Keratinocyte (primary cell): ENCODE results near the gene FGL2. TPM values are rescaled to one million over a fixed set of nuclear protein-coding genes. Genes with fewer than 3 reads are reported as not detected.

Experiments used
- DNase-seq: peaks from one replicate; pipeline ENCODE4 v3.0.0-alpha.2; 2011; ENCODE audit warnings: low read depth, missing footprints, low spot score
- FAIRE-seq: peaks from 2 replicates; lab custom pipeline; 2011; peaks lifted over from hg19 to GRCh38; lab: Jason Lieb, UNC
- H2AFZ ChIP-seq: 2 replicates; pipeline ENCODE4 v1.6.0; 2012; ENCODE audit warnings: low read length, control low read depth, inconsistent platforms; ENCODE audit not compliant: control insufficient read depth
- H3K27ac ChIP-seq: 2 replicates; pipeline ENCODE4 v1.5.1; 2011; ENCODE audit warnings: low read length; ENCODE audit not compliant: control insufficient read depth, insufficient read depth
- H3K27me3 ChIP-seq: 3 replicates; pipeline ENCODE4 v1.6.0; 2011; ENCODE audit warnings: low read length; ENCODE audit not compliant: control insufficient read depth, insufficient read depth; ENCODE audit errors: extremely low read depth
- H3K36me3 ChIP-seq, 2 experiments: 2 replicates in 1 of 2; 3 replicates in 1 of 2; pipeline ENCODE4 v1.5.1; 2011; ENCODE audit warnings: low read length in 2 of 2, mild to moderate bottlenecking in 1 of 2; ENCODE audit not compliant: control insufficient read depth in 2 of 2, insufficient read depth in 2 of 2; ENCODE audit errors: extremely low read depth in 1 of 2
- H3K4me1 ChIP-seq: 3 replicates; pipeline ENCODE4 v1.5.1; 2011; ENCODE audit warnings: low read length; ENCODE audit not compliant: control insufficient read depth, insufficient read depth; ENCODE audit errors: extremely low read depth
- H3K4me2 ChIP-seq: 3 replicates; pipeline ENCODE4 v1.6.0; 2011; ENCODE audit warnings: low read depth, low read length; ENCODE audit not compliant: control insufficient read depth, insufficient read depth; ENCODE audit errors: extremely low read depth
- H3K4me3 ChIP-seq, 3 experiments: fragments of 200-600 bp in 1 of 3; sonication (generic) in 1 of 3; 2 replicates in 2 of 3; 3 replicates in 1 of 3; pipeline ENCODE4 v1.5.1; 2011 to 2016; ENCODE audit warnings: low read length in 3 of 3, mild to moderate bottlenecking in 3 of 3, control low read depth in 2 of 3, inconsistent platforms in 1 of 3, low read depth in 1 of 3, mixed read lengths in 1 of 3, mixed run types in 1 of 3, moderate library complexity in 1 of 3; ENCODE audit not compliant: control insufficient read depth in 2 of 3, insufficient read depth in 2 of 3; ENCODE audit errors: extremely low read depth in 1 of 3
- H3K79me2 ChIP-seq: 2 replicates; pipeline ENCODE4 v1.6.0; 2012; ENCODE audit warnings: low read length; ENCODE audit not compliant: control insufficient read depth, insufficient read depth
- H3K9ac ChIP-seq: 3 replicates; pipeline ENCODE4 v1.6.0; 2011; ENCODE audit warnings: low read length; ENCODE audit not compliant: control insufficient read depth, insufficient read depth; ENCODE audit errors: extremely low read depth
- H3K9me1 ChIP-seq: 3 replicates; pipeline ENCODE4 v1.6.0; 2011; ENCODE audit warnings: low read length; ENCODE audit not compliant: control insufficient read depth, insufficient read depth; ENCODE audit errors: extremely low read depth
- H3K9me3 ChIP-seq: 2 replicates; pipeline ENCODE4 v1.5.1; 2012; ENCODE audit warnings: low read depth, low read length; ENCODE audit not compliant: control insufficient read depth
- H4K20me1 ChIP-seq: 3 replicates; pipeline ENCODE4 v1.6.0; 2011; ENCODE audit warnings: low read length; ENCODE audit not compliant: control insufficient read depth, insufficient read depth; ENCODE audit errors: extremely low read depth
- EZH2 ChIP-seq: IDR thresholded peaks from one replicate; pipeline ENCODE4 v1.6.1; 2012; ENCODE audit warnings: inconsistent platforms, mild to moderate bottlenecking, low read length, moderate library complexity
- dilution Hi-C: fragments of 300-500 bp; cut with MboI; formaldehyde crosslinking; loops from one replicate; pipeline ENCODE4 v1.7.0; 2020; ENCODE audit warnings: low sequenced_read_pairs; ENCODE audit not compliant: extremely low pct_ligation_motif_present
- polyA plus RNA-seq, 5 experiments: library from polyadenylated mRNA; depleted of rRNA in 3 of 5; stranded (reverse) in 3 of 5; stranded (forward) in 1 of 5; unstranded in 1 of 5; fragments of >200 nt; gene quantifications; 1 replicate in 1 of 5; 2 replicates in 3 of 5; 3 replicates in 1 of 5; pipeline versions ENCODE4 v1.2.1 to v1.2.3, GENCODE V29; 2011 to 2012; ENCODE audit warnings: missing spikeins in 2 of 5, low read depth in 1 of 5, low replicate concordance in 1 of 5
- TF ChIP-seq, protein P1 (sequence below), 3 experiments: IDR thresholded peaks in 1 of 3; conservative IDR thresholded peaks in 1 of 3; optimal IDR thresholded peaks in 1 of 3; 2 replicates in 2 of 3; 3 replicates in 1 of 3; pipeline versions ENCODE3 to v1.5.1; 2011; ENCODE audit warnings: low read length in 3 of 3, mild to moderate bottlenecking in 3 of 3, moderate library complexity in 2 of 3, control low read depth in 1 of 3, inconsistent platforms in 1 of 3; ENCODE audit not compliant: insufficient read depth in 2 of 3; ENCODE audit errors: extremely low read depth in 1 of 3

The FGL2 gene
- polyA plus RNA-seq, 1 donor (not counting 4 experiments of a cell fraction or from before 2014, with no cell fraction given) = not detected

DNA sequence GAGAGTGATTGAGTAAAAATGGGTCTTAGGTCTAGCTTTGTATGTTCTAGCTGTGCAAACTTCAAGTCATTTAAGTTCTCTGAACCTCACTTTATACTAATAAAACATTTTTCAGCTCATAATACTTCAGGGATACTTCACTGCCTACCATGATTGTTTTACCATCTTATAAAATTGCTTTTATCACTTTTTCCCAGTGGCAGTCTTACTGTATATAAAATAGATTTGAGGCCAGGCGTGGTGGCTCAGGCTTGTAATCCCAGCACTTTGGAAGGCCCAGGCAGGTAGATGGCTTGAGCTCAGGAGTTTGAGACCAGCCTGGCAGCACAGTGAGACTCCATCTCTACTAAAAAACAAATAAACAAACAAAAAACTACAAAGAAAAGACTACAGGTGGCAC lies 17.4 kb downstream of the FGL2 start:
- FAIRE-seq = no peak
- H3K4me3 ChIP-seq = no peak overlapping the region
- H3K9me1 ChIP-seq = no peaks in the 10 kb centered on the region
- H3K9me3 ChIP-seq = no peaks in the 10 kb centered on the region
- H3K4me2 ChIP-seq = no peak overlapping the region
- no peak for DNase-seq
- no peaks in the 10 kb centered on the region for H4K20me1 ChIP-seq
- no peak for TF ChIP-seq EZH2
- TF ChIP-seq, protein P1, sequence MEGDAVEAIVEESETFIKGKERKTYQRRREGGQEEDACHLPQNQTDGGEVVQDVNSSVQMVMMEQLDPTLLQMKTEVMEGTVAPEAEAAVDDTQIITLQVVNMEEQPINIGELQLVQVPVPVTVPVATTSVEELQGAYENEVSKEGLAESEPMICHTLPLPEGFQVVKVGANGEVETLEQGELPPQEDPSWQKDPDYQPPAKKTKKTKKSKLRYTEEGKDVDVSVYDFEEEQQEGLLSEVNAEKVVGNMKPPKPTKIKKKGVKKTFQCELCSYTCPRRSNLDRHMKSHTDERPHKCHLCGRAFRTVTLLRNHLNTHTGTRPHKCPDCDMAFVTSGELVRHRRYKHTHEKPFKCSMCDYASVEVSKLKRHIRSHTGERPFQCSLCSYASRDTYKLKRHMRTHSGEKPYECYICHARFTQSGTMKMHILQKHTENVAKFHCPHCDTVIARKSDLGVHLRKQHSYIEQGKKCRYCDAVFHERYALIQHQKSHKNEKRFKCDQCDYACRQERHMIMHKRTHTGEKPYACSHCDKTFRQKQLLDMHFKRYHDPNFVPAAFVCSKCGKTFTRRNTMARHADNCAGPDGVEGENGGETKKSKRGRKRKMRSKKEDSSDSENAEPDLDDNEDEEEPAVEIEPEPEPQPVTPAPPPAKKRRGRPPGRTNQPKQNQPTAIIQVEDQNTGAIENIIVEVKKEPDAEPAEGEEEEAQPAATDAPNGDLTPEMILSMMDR (optimal IDR thresholded peaks at IDR 0.05 in 1 of 3, IDR thresholded peaks at IDR 0.05 in 1 of 3, conservative IDR thresholded peaks at IDR 0.05 in 1 of 3; ENCODE audit: extremely low read depth in 1 of 3, insufficient read depth in 2 of 3, low read length in 3 of 3) = no peak
- no peak overlapping the region for H3K27ac ChIP-seq
- H2AFZ ChIP-seq = no peak overlapping the region
- H3K9ac ChIP-seq = no peak overlapping the region
- no peaks in the 10 kb centered on the region for H3K4me1 ChIP-seq
- dilution Hi-C loops = no loop called here
- H3K79me2 ChIP-seq = no peaks in the 10 kb centered on the region
- H3K27me3 ChIP-seq = no peaks in the 10 kb centered on the region
- no peaks in the 10 kb centered on the region for H3K36me3 ChIP-seq

DNA sequence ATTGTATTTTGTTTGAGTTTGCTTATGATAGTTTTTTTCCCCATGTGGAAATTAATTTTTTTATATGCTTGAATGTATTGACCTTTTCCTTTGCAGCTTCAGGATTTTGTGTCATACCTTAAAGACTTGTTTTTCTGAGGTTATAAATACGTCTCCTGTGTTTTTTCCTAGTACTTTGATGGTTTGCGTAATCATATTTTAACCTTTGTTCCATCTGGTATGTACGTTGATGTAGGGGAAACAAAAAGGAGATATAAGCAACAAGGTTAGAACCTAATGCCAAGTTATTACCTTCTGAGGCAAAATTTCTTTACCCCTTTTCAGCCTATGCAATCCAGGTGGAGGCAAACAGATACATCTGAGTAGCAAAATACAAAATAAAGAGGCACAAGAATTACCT lies 17.9 kb downstream of the FGL2 start:
- no peaks in the 10 kb centered on the region for H4K20me1 ChIP-seq
- FAIRE-seq = no peak

More for the DNA sequence above, 17.9 kb downstream of the FGL2 start:
- no peak for TF ChIP-seq EZH2
- TF ChIP-seq, protein P1 (optimal IDR thresholded peaks at IDR 0.05 in 1 of 3, IDR thresholded peaks at IDR 0.05 in 1 of 3, conservative IDR thresholded peaks at IDR 0.05 in 1 of 3; ENCODE audit: extremely low read depth in 1 of 3, insufficient read depth in 2 of 3, low read length in 3 of 3) = no peak
- no peak for DNase-seq
- Histone ChIP-seq H3K27me3 (no peaks in the 10 kb centered on the region), H3K4me1 (no peaks in the 10 kb centered on the region), H3K27ac (no peak overlapping the region), H3K4me2 (no peak overlapping the region), H2AFZ (no peak overlapping the region), H3K79me2 (no peaks in the 10 kb centered on the region), H3K9ac (no peak overlapping the region), H3K9me3 (no peaks in the 10 kb centered on the region), H3K9me1 (no peaks in the 10 kb centered on the region), H3K36me3 (no peaks in the 10 kb centered on the region), H3K4me3 (no peak overlapping the region)
- dilution Hi-C loops = no loop called here
